ENCODE measurements around the gene TCIRG1.

The TCIRG1 gene

GRCh38 chr11:68007498-68008380 lies 31.1 kb upstream of the TCIRG1 start:
- DNase-seq, result no peak

GRCh38 chr11:68008381-68009337 lies 30.2 kb upstream of the TCIRG1 start:
- no peak for DNase-seq

- no peak for DNase-seq
Measured at GRCh38 chr11:68009391-68010089, 29.3 kb upstream of the TCIRG1 start.

GRCh38 chr11:68010090-68011041 lies 28.5 kb upstream of the TCIRG1 start, which contains the start of gene ALDH3B1:
Gene ALDH3B1, plus strand, starts transcription at chr11:68010327. Its CDS starts 4,971 bp downstream, at chr11:68015298.
- no peak for DNase-seq

- no peak for DNase-seq
Measured at GRCh38 chr11:68011051-68011943, 27.5 kb upstream of the TCIRG1 start.

- DNase-seq, result no peak
Measured at GRCh38 chr11:68012044-68012842, 26.6 kb upstream of the TCIRG1 start.

GRCh38 chr11:68012843-68013610 lies 25.8 kb upstream of the TCIRG1 start:
- DNase-seq, result no peak

- DNase-seq, result no peak
Measured at GRCh38 chr11:68013611-68014156, 25.1 kb upstream of the TCIRG1 start.

- no peak for DNase-seq
Measured at GRCh38 chr11:68014157-68014946, 24.5 kb upstream of the TCIRG1 start.

- DNase-seq, result no peak
Measured at GRCh38 chr11:68014947-68015447, 23.8 kb upstream of the TCIRG1 start.

- no peak for DNase-seq
Measured at GRCh38 chr11:68015467-68015866, 23.4 kb upstream of the TCIRG1 start.

GRCh38 chr11:68016161-68016903 lies 22.5 kb upstream of the TCIRG1 start:
- DNase-seq, result no peak

GRCh38 chr11:68016904-68017817 lies 21.7 kb upstream of the TCIRG1 start:
- DNase-seq, result no peak

GRCh38 chr11:68017980-68018729 lies 20.7 kb upstream of the TCIRG1 start:
- DNase-seq, result no peak

GRCh38 chr11:68018730-68019190 lies 20.1 kb upstream of the TCIRG1 start:
- no peak for DNase-seq

All from NCI-H1048 (cell line).